ENCODE measurements around the gene MAD1L1.

The MAD1L1 gene

GRCh38 chr7:2203766-2204300 lies 28.9 kb downstream of the MAD1L1 start:
- Histone ChIP-seq H3K36me3 (ENCODE audit: low read depth) (peaks cover 39% of the 10 kb centered on the region), H3K4me3 (ENCODE audit: severe bottlenecking) (no peak overlapping the region), H3K9me3 (ENCODE audit: severe bottlenecking) (no peaks in the 10 kb centered on the region), H3K4me1 (ENCODE audit: insufficient read depth, poor library complexity, severe bottlenecking) (no peaks in the 10 kb centered on the region), H3K27me3 (ENCODE audit: insufficient read depth, poor library complexity, severe bottlenecking) (no peaks in the 10 kb centered on the region), H3K27ac (ENCODE audit: poor library complexity, severe bottlenecking) (no peak overlapping the region)
- no peak for ATAC-seq (ENCODE audit: low read depth)
- no peak for DNase-seq (ENCODE audit: low spot score)
- no peak for TF ChIP-seq CTCF (IDR thresholded peaks at IDR 0.05; ENCODE audit: poor library complexity, severe bottlenecking)

- Histone ChIP-seq H3K27ac (ENCODE audit: poor library complexity, severe bottlenecking) (no peak overlapping the region), H3K9me3 (ENCODE audit: severe bottlenecking) (no peaks in the 10 kb centered on the region)
- TF ChIP-seq CTCF (IDR thresholded peaks at IDR 0.05; ENCODE audit: poor library complexity, severe bottlenecking), result no peak
Measured at GRCh38 chr7:2202901-2203765, 29.6 kb downstream of the MAD1L1 start.

GRCh38 chr7:2202361-2202761 lies 30.4 kb downstream of the MAD1L1 start:
- no peak overlapping the region for H3K4me3 ChIP-seq (ENCODE audit: severe bottlenecking)
- no peaks in the 10 kb centered on the region for H3K9me3 ChIP-seq (ENCODE audit: severe bottlenecking)
- ATAC-seq (ENCODE audit: low read depth) (no peak), DNase-seq (ENCODE audit: low spot score) (no peak)
- H3K36me3 ChIP-seq (ENCODE audit: low read depth), result peaks cover 26% of the 10 kb centered on the region
- TF ChIP-seq CTCF (IDR thresholded peaks at IDR 0.05; ENCODE audit: poor library complexity, severe bottlenecking), result no peak
- no peaks in the 10 kb centered on the region for H3K4me1 ChIP-seq (ENCODE audit: insufficient read depth, poor library complexity, severe bottlenecking)
- H3K27me3 ChIP-seq (ENCODE audit: insufficient read depth, poor library complexity, severe bottlenecking), result no peaks in the 10 kb centered on the region
- H3K27ac ChIP-seq (ENCODE audit: poor library complexity, severe bottlenecking), result no peak overlapping the region

More at GRCh38 chr7:2202901-2203765, 29.6 kb downstream of the MAD1L1 start:
- no peak overlapping the region for H3K4me3 ChIP-seq (ENCODE audit: severe bottlenecking)
- DNase-seq (ENCODE audit: low spot score) (no peak), ATAC-seq (ENCODE audit: low read depth) (no peak)
- H3K4me1 ChIP-seq (ENCODE audit: insufficient read depth, poor library complexity, severe bottlenecking), result no peaks in the 10 kb centered on the region
- H3K27me3 ChIP-seq (ENCODE audit: insufficient read depth, poor library complexity, severe bottlenecking), result no peaks in the 10 kb centered on the region
- peaks cover 34% of the 10 kb centered on the region for H3K36me3 ChIP-seq (ENCODE audit: low read depth)

DNA sequence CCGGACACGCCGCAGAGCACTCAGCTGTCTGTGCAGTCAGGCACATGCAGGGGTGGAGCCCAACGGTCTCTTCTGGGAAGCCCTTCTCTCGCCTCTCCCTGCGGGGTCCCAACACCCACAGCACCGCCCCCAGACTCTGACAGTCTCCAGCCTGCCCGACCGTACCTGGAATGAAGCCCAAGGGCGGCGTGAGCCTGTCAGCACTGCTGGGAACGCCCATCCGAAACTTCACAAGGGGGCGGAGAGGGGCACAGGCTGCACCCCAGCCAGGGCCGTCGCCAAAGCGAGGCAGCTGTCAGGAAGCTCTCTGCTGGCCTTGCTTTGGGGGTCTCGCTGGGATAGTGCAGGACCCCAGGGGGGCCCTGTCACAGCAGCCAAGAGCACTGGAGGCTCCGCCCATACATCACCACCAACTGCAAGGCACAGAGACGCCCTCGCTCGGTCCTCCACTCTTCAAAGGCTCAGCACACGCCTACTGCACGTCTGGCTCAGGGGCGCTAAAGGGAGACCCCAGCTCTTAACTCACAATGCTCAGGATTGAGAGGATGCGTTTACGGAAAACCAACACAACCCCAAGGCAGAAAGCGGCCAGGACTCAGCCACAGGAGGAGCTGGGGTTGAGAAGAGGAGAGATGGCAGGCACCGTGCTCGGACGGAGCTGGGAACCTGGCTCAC lies 30.9 kb downstream of the MAD1L1 start:
- no peaks in the 10 kb centered on the region for H3K27me3 ChIP-seq (ENCODE audit: insufficient read depth, poor library complexity, severe bottlenecking)
- no peak for TF ChIP-seq CTCF (IDR thresholded peaks at IDR 0.05; ENCODE audit: poor library complexity, severe bottlenecking)
- no peaks in the 10 kb centered on the region for H3K9me3 ChIP-seq (ENCODE audit: severe bottlenecking)
- ATAC-seq (ENCODE audit: low read depth) (no peak), DNase-seq (ENCODE audit: low spot score) (no peak)
- peaks cover 23% of the 10 kb centered on the region for H3K36me3 ChIP-seq (ENCODE audit: low read depth)
- H3K27ac ChIP-seq (ENCODE audit: poor library complexity, severe bottlenecking), result no peak overlapping the region
- H3K4me3 ChIP-seq (ENCODE audit: severe bottlenecking), result no peak overlapping the region
- H3K4me1 ChIP-seq (ENCODE audit: insufficient read depth, poor library complexity, severe bottlenecking), result no peaks in the 10 kb centered on the region

Data from RWPE2 (cell line).